Measurements from ENCODE around the gene SUSD6.

GRCh38 chr14:69664265-69664664 is 52.9 kb downstream of the SUSD6 start:
- TF ChIP-seq POLR2A (IDR thresholded peaks at IDR 0.05) (no peak), CTCF (IDR thresholded peaks at IDR 0.05) (no peak)
